MCF 10A (cell line): Measurements from ENCODE around the gene GRAMD1A. TPM values are rescaled to one million over a fixed set of nuclear protein-coding genes. Genes with fewer than 3 reads are reported as not detected.

ENCODE experiments used
- BruUV-seq: library from RNA; stranded (reverse); fragments of 400-500 nt; replicated peaks from 2 replicates; lab custom pipeline; 2021; lab: Mats Ljungman, UMichigan
- CTCF ChIA-PET: fragments of 300-600 bp; sonication (Branson Sonifier 250); formaldehyde crosslinking; extraction: SDS; loops from one replicate; lab custom pipeline; 2021; ENCODE audit warnings: antibody characterized with exemption, inconsistent platforms; lab: Yijun Ruan, JAX
- POLR2A ChIA-PET: fragments of 300-600, 350-650 bp; sonication (Branson Sonifier 250); formaldehyde crosslinking; extraction: SDS; loops from one replicate; lab custom pipeline; 2020; ENCODE audit warnings: antibody characterized with exemption, inconsistent platforms; lab: Yijun Ruan, JAX
- DNase-seq: peaks from one replicate; pipeline ENCODE4 v3.0.0-alpha.2; 2018; ENCODE audit not compliant: unreplicated experiment
- H3K27ac Mint-ChIP-seq: one replicate; pipeline ENCODE4 v1.8.0; 2022; ENCODE audit warnings: mild to moderate bottlenecking, low read depth, mixed read lengths; ENCODE audit not compliant: unreplicated experiment
- H3K27me3 Mint-ChIP-seq: one replicate; pipeline ENCODE4 v1.8.0; 2022; ENCODE audit warnings: mixed read lengths; ENCODE audit not compliant: insufficient read depth, unreplicated experiment
- H3K36me3 Mint-ChIP-seq: one replicate; pipeline ENCODE4 v1.8.0; 2022; ENCODE audit warnings: mild to moderate bottlenecking, moderate library complexity, mixed read lengths; ENCODE audit not compliant: insufficient read depth, unreplicated experiment
- H3K4me1 Mint-ChIP-seq: one replicate; pipeline ENCODE4 v1.8.0; 2022; ENCODE audit warnings: mixed read lengths; ENCODE audit not compliant: insufficient read depth, unreplicated experiment
- H3K4me3 Mint-ChIP-seq: one replicate; pipeline ENCODE4 v1.8.0; 2022; ENCODE audit warnings: mild to moderate bottlenecking, moderate library complexity, mixed read lengths; ENCODE audit not compliant: unreplicated experiment
- H3K9me3 Mint-ChIP-seq: one replicate; pipeline ENCODE4 v1.8.0; 2022; ENCODE audit warnings: mixed read lengths; ENCODE audit not compliant: unreplicated experiment
- intact Hi-C: fragments of 100-400 bp; cut with micrococcal nuclease; formaldehyde crosslinking; loops from 2 replicates; pipeline ENCODE4 v1.14.1; 2022
- total RNA-seq: library from RNA; stranded (reverse); gene quantifications from 2 replicates; pipeline ENCODE4 v1.2.3, GENCODE V29; 2022
- TF ChIP-seq, protein P1 (sequence below): fragments of 200-600 bp; IDR thresholded peaks from one replicate; pipeline ENCODE4 v1.8.0; 2022; ENCODE audit warnings: antibody characterized with exemption, mild to moderate bottlenecking; ENCODE audit not compliant: unreplicated experiment

The GRAMD1A gene
- total RNA-seq, 1 experiment from 2014 or later: 48.1 TPM

GRCh38 chr19:35044317-35045117, 44.4 kb downstream of the GRAMD1A start:
- H3K36me3 Mint-ChIP-seq: no peaks in the 10 kb centered on the region

DNA sequence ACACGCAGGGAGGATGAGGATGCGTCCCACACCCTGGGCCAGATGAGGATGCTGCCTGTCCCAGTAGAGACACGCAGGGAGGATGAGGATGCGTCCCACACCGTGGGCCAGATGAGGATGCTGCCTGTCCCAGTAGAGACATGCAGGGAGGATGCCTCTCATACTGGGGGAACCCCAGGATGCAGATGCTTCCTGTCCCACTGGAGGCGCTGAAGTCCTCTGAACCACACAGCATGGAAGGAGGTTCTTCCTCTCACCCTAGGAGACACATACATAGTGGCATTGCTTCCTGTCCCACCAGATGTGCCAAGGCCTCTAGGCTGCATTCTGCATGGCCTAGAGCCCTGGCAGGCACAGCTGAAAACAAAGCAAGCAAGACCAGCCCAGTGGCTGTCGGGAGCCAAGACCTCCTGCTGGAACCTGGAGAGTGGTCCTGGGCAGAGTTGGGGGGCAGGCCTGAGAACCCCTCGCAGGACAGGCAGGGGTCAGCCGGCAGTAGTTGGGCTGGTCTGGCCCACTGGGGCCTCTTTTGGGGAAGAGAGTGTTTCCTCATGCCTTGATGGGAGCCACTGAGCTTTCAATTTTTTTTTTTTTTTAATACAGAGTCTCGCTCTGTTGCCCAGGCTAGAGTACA, 45.7 kb downstream of the GRAMD1A start:
- no TSS peak for BruUV-seq
- POLR2A ChIA-PET: interaction anchor here (0.7 to 1.0 kb wide), 2 partner anchors 69 to 77 kb away, joined by 3 to 4 read pairs; no protein-coding TSS in a partner anchor
- DNase-seq: peak; percentile 47
- intact Hi-C loops: no loop called here
- Mint-ChIP-seq H3K4me1 (peaks cover 6% of the 10 kb centered on the region), H3K27ac (no peak overlapping the region), H3K9me3 (no peaks in the 10 kb centered on the region), H3K4me3 (no peak overlapping the region), H3K27me3 (no peaks in the 10 kb centered on the region), H3K36me3 (no peaks in the 10 kb centered on the region)
- TF ChIP-seq, protein P1, sequence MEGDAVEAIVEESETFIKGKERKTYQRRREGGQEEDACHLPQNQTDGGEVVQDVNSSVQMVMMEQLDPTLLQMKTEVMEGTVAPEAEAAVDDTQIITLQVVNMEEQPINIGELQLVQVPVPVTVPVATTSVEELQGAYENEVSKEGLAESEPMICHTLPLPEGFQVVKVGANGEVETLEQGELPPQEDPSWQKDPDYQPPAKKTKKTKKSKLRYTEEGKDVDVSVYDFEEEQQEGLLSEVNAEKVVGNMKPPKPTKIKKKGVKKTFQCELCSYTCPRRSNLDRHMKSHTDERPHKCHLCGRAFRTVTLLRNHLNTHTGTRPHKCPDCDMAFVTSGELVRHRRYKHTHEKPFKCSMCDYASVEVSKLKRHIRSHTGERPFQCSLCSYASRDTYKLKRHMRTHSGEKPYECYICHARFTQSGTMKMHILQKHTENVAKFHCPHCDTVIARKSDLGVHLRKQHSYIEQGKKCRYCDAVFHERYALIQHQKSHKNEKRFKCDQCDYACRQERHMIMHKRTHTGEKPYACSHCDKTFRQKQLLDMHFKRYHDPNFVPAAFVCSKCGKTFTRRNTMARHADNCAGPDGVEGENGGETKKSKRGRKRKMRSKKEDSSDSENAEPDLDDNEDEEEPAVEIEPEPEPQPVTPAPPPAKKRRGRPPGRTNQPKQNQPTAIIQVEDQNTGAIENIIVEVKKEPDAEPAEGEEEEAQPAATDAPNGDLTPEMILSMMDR: peak; percentile 37
- CTCF ChIA-PET: interaction anchor here (0.6 to 6.3 kb wide), 16 partner anchors 8 to 229 kb away, joined by 3 to 75 read pairs (median 4); partner anchors contain the start of genes GRAMD1A and LGI4

More at GRCh38 chr19:35044317-35045117, 44.4 kb downstream of the GRAMD1A start:
- DNase-seq: peak; percentile 77
- TF ChIP-seq, protein P1: peak; percentile 94
- no TSS peak for BruUV-seq
- H3K27me3 Mint-ChIP-seq: no peaks in the 10 kb centered on the region
- CTCF ChIA-PET: interaction anchor here (0.5 to 6.3 kb wide), 48 partner anchors 11 to 1049 kb away, joined by 3 to 75 read pairs (median 4); partner anchors contain the start of gene LGI4
- no peak overlapping the region for H3K27ac Mint-ChIP-seq
- H3K4me1 Mint-ChIP-seq: peaks cover 6% of the 10 kb centered on the region
- no peak overlapping the region for H3K4me3 Mint-ChIP-seq
- H3K9me3 Mint-ChIP-seq: no peaks in the 10 kb centered on the region
- intact Hi-C loops: loop anchor here (1.0 kb wide), 3 partner anchors 44 to 97 kb away; no protein-coding TSS in a partner anchor
- POLR2A ChIA-PET: interaction anchor here (0.9 to 1.5 kb wide), 3 partner anchors 20 to 78 kb away, joined by 3 to 4 read pairs (median 4); no protein-coding TSS in a partner anchor

- ChIA-PET POLR2A (interaction anchor here (0.7 to 1.0 kb wide), 2 partner anchors 69 to 76 kb away, joined by 3 to 4 read pairs; no protein-coding TSS in a partner anchor), CTCF (interaction anchor here (0.6 to 6.3 kb wide), 14 partner anchors 9 to 228 kb away, joined by 3 to 75 read pairs (median 4); partner anchors contain the start of genes GRAMD1A and LGI4)
- H3K4me3 Mint-ChIP-seq: no peak overlapping the region
- intact Hi-C loops: no loop called here
- peaks cover 6% of the 10 kb centered on the region for H3K4me1 Mint-ChIP-seq
- TF ChIP-seq, protein P1: no peak
- H3K27ac Mint-ChIP-seq: no peak overlapping the region
- no peaks in the 10 kb centered on the region for H3K36me3 Mint-ChIP-seq
- DNase-seq: no peak
- no peaks in the 10 kb centered on the region for H3K9me3 Mint-ChIP-seq
- no TSS peak for BruUV-seq
- H3K27me3 Mint-ChIP-seq: no peaks in the 10 kb centered on the region
These were observed 46.3 kb downstream of the GRAMD1A start for GRCh38 chr19:35046461-35046860.
